GM13976 (cell line): ENCODE data around the gene RERE.

ENCODE experiments used
- DNase-seq: peaks from one replicate; pipeline ENCODE4 v3.0.0; 2012; ENCODE audit warnings: low spot score
- in situ Hi-C: fragments of 300-500 bp; cut with MboI; formaldehyde crosslinking; loops from one replicate; pipeline ENCODE4 v1.12.0; 2022; ENCODE audit warnings: low sequenced_read_pairs, mixed read lengths, inconsistent platforms; ENCODE audit not compliant: unreplicated experiment
- TF ChIP-seq, protein P1 (sequence below): IDR thresholded peaks from 2 replicates; pipeline ENCODE4 v1.5.1; 2012; ENCODE audit warnings: borderline replicate concordance, mild to moderate bottlenecking; ENCODE audit not compliant: insufficient read depth; ENCODE audit errors: extremely low read depth, missing control alignments, control extremely low read depth

Gene RERE

DNA sequence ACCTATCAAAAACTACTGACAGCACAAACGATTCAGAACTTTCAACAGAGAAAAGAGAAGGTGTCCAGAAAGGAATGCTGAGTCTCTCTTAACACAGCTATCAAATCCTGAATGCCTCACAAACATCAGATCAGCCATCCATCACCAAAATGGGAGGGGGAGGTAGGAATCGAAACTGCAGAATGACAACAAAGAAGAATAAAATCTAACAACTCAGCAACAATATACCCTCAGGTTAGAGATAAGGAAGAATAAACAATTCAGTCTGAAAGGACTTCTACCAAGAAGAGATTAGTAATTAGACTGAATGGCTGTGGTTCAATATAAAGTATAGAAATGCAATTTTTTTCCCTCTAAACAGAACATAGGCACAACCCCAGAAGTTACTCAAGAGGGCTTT, 94.4 kb downstream of the RERE start:
- in situ Hi-C loops = no loop called here
- TF ChIP-seq, protein P1, sequence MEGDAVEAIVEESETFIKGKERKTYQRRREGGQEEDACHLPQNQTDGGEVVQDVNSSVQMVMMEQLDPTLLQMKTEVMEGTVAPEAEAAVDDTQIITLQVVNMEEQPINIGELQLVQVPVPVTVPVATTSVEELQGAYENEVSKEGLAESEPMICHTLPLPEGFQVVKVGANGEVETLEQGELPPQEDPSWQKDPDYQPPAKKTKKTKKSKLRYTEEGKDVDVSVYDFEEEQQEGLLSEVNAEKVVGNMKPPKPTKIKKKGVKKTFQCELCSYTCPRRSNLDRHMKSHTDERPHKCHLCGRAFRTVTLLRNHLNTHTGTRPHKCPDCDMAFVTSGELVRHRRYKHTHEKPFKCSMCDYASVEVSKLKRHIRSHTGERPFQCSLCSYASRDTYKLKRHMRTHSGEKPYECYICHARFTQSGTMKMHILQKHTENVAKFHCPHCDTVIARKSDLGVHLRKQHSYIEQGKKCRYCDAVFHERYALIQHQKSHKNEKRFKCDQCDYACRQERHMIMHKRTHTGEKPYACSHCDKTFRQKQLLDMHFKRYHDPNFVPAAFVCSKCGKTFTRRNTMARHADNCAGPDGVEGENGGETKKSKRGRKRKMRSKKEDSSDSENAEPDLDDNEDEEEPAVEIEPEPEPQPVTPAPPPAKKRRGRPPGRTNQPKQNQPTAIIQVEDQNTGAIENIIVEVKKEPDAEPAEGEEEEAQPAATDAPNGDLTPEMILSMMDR = no peak
- DNase-seq = no peak

DNA sequence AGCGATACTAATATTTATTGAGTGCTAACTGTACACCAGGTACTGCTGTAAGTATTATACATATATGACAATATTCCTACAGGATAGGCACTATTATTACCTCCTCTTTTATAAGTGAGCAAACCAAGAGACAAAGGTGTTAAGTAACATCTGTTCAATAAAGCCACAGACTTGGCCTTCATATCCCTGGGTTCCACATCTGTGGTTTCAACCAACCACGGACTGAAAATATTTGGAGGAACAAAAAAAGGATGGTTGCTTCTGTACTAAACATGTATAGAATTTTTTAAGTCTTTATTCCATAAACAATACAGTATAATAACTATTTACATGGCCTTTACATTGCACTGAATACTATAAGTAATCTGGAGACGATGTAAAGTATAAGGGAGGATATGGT, 95.1 kb downstream of the RERE start:
- DNase-seq = no peak
- in situ Hi-C loops = no loop called here
- TF ChIP-seq, protein P1 = no peak

DNA sequence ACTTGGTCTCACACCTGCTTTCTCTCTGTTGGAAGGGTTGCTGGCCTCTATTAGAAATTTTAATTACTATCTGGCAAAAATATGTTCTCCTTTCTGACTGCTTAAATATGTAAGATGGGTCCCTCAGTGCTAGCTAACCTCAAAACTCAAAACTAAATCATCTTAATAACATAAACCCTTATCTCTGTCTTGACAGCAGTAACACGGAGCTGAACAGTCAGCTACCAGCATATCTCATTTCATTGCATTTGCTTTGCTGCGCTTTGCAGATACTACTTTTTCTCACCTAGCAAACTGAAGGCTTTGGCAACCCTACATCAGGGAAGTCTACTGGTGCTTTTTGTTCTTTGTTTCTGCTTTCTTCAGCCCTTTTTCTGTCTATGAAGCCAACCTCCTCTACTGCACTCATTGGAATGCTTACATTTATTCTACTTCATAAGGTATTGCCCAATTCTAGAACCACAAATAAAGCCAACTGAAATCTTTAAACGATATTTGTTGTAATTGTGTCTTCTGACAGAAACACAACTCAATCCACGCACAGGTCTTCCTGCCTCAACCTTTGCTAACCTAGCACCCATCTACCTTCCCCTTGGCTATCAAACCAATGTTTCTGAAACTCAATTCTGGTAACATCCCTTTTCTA, 95.6 kb downstream of the RERE start:
- TF ChIP-seq, protein P1 = no peak
- no peak for DNase-seq
- in situ Hi-C loops = no loop called here

DNA sequence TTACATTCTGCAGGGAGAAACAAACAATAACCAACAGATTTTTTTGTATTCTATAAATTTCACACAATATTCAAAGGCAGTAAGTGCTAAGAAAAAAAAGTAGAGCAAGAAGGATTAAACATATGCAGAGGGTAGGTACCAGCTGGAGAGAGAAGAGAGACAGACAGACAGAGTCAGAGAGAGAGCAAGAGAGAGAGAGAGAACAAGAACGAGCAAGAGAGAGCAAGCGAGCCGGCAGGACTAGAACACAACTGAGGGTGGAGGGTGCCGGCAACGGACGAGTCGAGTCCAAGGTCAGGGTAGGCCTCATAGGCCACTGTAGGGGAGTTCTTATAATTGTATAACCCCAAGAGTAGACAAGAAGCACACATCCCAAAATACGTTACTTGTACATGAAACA, 97.1 kb downstream of the RERE start:
- in situ Hi-C loops = no loop called here
- TF ChIP-seq, protein P1 = no peak
- DNase-seq = no peak

DNA sequence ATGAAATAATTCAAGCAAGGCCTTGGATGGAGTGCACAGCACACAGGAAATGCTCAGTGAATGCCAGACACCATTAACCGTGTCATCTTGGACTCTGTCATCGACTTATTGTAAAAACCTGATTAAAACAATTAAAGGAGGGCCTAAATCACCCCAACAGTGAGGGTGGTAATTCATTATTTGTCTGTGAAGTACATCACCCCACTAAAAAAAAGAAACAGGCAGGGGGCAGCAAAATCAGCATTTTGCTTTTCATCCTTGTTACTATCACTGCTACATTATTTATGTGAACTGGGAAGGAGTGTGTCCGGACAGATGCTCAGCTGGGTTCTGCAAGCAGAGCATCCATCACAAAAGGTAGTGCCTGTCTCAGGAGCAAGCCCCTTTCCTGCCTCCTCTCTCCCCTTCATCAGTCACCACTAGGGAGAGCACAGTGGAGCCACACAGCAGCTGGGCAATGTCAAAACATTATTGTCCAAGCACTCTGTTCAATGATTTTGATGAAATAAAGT, 98.5 kb downstream of the RERE start:
- DNase-seq = no peak
- in situ Hi-C loops = no loop called here
- TF ChIP-seq, protein P1 = no peak

DNA sequence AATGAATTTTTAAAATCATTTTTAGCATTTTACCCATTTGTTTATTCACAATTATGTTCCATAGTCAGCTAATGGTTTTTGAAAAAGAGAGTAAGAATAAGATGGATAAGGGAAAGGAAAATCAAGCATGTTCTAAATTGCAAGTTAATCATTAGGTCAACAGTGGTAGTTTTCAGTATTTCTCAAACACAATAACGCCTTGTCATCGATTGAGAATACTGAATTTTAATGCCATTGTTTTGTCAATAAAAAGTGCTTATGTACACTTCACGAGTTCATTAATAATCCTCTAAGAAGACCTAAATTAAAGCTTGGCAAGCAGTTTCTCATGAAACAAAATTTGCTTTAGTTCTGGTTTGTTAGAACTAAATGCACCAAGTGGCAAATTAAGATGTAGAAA, 100.3 kb downstream of the RERE start:
- in situ Hi-C loops = no loop called here
- TF ChIP-seq, protein P1 = no peak
- DNase-seq = no peak

DNA sequence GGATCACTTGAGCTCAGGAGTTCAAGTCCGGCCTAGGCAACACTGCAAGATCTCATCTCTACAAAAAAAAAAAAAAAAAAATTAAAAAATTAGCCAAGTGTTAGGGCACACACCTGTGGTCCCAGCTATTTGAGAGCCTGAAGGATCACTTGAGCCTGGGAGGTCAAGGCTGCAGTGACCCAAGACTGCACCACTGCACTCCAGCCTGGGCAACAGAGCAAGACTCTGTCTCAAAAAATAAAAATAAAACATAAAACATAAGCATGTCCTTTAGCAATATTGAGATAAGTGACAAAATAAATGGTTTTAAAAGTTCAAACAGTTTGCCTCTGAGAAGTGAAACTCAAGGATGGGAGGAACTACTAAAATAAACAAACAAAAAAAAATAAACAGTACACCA, 101.2 kb downstream of the RERE start:
- no peak for DNase-seq
- TF ChIP-seq, protein P1 = no peak
- in situ Hi-C loops = no loop called here
